Kidney (tissue), 14 donors: ENCODE measurements around the gene TRIM63. TPM values are rescaled to one million over a fixed set of nuclear protein-coding genes. Genes with fewer than 3 reads are reported as not detected.

Experiments used
- DNase-seq, 5 donors: peaks; one replicate each; pipeline ENCODE4 v3.0.0-alpha.2; 2013 to 2020
- FAIRE-seq: peaks from 2 replicates; lab custom pipeline; 2012; peaks lifted over from hg19 to GRCh38; lab: Jason Lieb, UNC
- H3K27ac ChIP-seq, 2 donors: one replicate each; pipeline ENCODE4 v1.7.0; 2013; ENCODE audit warnings: low read depth in 2 of 2, low read length in 2 of 2, inconsistent platforms in 1 of 2
- H3K27me3 ChIP-seq: one replicate; pipeline ENCODE4 v1.7.1; 2013; ENCODE audit warnings: low read length, inconsistent platforms; ENCODE audit not compliant: control insufficient read depth, insufficient read depth
- H3K36me3 ChIP-seq, 3 donors: one replicate each; pipeline versions ENCODE4 v1.7.0 to v1.7.1; 2013; ENCODE audit warnings: low read length in 3 of 3, control low read depth in 1 of 3, inconsistent platforms in 1 of 3; ENCODE audit not compliant: insufficient read depth in 3 of 3, control insufficient read depth in 2 of 3
- H3K4me1 ChIP-seq, 3 donors: one replicate each; pipeline versions ENCODE4 v1.7.0 to v1.7.1; 2013; ENCODE audit warnings: low read length in 3 of 3, inconsistent platforms in 1 of 3, low read depth in 1 of 3; ENCODE audit not compliant: control insufficient read depth in 2 of 3, insufficient read depth in 2 of 3
- H3K4me3 ChIP-seq, 3 donors: one replicate each; pipeline versions ENCODE4 v1.7.0 to v1.8.1; 2013; ENCODE audit warnings: low read length in 3 of 3, control low read depth in 1 of 3, inconsistent platforms in 1 of 3
- H3K9ac ChIP-seq, 3 donors: one replicate each; pipeline versions ENCODE4 v1.7.0 to v1.7.1; 2013; ENCODE audit warnings: low read length in 3 of 3, control low read depth in 1 of 3, inconsistent platforms in 1 of 3
- H3K9me3 ChIP-seq, 3 donors: one replicate each; pipeline versions ENCODE4 v1.7.0 to v1.7.1; 2013; ENCODE audit warnings: low read length in 3 of 3, control low read depth in 1 of 3, inconsistent platforms in 1 of 3; ENCODE audit not compliant: control insufficient read depth in 2 of 3, insufficient read depth in 1 of 3
- intact Hi-C: fragments of 100-400 bp; cut with DNase I; formaldehyde crosslinking; loops from one replicate; pipeline ENCODE4 v1.11.1; 2022
- polyA plus RNA-seq: library from polyadenylated mRNA; stranded (reverse); fragments of 350-450 nt; fragmentation: Illumina TruSeq; extraction: RNeasy Lipid Tissue Mini Kit (QIAGEN cat#74804); gene quantifications from one replicate; pipeline ENCODE4 v1.2.3, GENCODE V29; 2014; ENCODE audit warnings: low read depth, low replicate concordance; ENCODE audit not compliant: insufficient read depth
- total RNA-seq: library from RNA; stranded (reverse); fragmentation: NEBNext Ultra II Directional; extraction: Animal tissue kit (Norgen Biotek cat#: 25700); gene quantifications from one replicate; pipeline ENCODE4 v1.2.1, GENCODE V29; 2021
- TF ChIP-seq, protein P1 (sequence below): IDR thresholded peaks from 3 replicates; pipeline ENCODE4 v1.5.1; 2012; ENCODE audit warnings: mild to moderate bottlenecking, moderate library complexity, borderline replicate concordance; ENCODE audit not compliant: insufficient read depth; ENCODE audit errors: extremely low read depth
- donor health status: control.
- donor health status: control.
- donor health status: control.
- donor health status: control.
- donor health status: control.
- donor health status: DM: yes; HTN: yes; CAD: no.
- donor health status: Normal renal cell carcinoma (clear cell type).

The TRIM63 gene
- total and polyA plus RNA-seq, 2 donors from 2014 or later, result 0.82 to 3.3 TPM

DNA sequence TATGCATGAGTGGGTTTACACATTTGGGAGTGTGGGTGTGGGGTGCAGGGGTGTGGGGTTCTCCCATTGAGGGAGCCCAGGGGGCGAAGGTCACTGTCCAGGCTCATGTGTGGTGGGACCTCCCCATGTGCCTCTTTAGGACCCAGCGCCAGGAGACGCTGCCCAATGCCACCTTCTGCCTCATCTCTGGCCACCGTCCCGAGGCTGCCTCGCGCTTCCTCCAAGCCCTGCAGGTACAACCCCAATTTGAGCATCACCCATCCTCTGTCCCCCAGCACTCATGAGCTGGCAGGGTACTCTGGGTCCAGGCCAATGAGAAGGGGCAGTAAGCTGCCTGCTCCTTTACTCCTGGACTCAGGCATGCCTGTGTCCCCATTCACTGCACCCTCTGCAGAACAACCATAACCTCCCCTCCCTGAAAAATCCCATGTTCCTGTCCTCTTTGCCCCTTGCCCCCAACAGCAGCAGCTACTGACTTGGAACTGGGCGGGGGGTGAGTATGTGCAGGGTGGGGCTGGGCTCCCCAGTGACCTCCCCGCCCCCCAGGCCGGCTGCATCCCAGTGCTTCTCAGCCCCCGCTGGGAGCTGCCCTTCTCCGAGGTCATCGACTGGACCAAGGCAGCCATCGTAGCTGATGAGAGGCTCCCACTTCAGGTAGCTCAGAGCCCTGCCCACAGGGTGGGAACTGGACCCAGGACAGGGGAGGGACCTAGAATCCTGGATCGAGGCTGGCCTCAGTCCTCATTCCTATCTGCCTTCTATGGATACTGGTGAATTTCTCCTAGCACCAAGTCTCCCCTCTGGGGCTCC is 38.2 kb downstream of the TRIM63 start:
- H3K9ac ChIP-seq, result no peak overlapping the region
- H3K4me3 ChIP-seq, result no peak overlapping the region
- FAIRE-seq (no peak), DNase-seq (no peak)
- intact Hi-C loops, result no loop called here
- no peak overlapping the region for H3K27ac ChIP-seq
- no peaks in the 10 kb centered on the region for H3K4me1 ChIP-seq
- no peaks in the 10 kb centered on the region for H3K36me3 ChIP-seq
- TF ChIP-seq, protein P1, sequence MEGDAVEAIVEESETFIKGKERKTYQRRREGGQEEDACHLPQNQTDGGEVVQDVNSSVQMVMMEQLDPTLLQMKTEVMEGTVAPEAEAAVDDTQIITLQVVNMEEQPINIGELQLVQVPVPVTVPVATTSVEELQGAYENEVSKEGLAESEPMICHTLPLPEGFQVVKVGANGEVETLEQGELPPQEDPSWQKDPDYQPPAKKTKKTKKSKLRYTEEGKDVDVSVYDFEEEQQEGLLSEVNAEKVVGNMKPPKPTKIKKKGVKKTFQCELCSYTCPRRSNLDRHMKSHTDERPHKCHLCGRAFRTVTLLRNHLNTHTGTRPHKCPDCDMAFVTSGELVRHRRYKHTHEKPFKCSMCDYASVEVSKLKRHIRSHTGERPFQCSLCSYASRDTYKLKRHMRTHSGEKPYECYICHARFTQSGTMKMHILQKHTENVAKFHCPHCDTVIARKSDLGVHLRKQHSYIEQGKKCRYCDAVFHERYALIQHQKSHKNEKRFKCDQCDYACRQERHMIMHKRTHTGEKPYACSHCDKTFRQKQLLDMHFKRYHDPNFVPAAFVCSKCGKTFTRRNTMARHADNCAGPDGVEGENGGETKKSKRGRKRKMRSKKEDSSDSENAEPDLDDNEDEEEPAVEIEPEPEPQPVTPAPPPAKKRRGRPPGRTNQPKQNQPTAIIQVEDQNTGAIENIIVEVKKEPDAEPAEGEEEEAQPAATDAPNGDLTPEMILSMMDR, result no peak
- no peaks in the 10 kb centered on the region for H3K9me3 ChIP-seq
- no peaks in the 10 kb centered on the region for H3K27me3 ChIP-seq

DNA sequence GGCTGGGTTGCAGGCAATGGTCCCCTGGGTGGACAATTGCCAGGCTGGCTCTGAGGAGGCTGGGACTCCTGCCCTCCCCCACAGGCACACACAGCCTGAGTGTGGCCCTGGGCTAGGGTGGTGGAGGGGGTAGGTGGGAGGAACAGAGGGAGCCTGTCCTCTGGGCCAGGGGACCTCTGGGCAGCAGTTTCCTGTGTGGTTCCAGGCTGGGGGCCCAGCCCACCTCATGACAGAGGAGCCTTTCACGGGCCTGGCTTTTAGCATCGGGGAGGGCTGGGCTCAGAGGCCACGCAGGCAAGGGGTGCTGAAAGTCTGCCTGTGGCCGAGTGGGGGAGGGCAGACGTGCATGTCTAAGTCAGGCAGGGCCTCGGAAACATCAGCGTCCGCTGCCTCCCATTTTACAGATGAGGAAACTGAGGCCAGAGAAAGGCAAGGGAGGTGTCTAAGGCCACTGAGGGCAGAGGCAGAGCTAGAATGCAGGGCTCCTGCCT is 38.9 kb downstream of the TRIM63 start:
- H3K4me1 ChIP-seq, result no peaks in the 10 kb centered on the region
- H3K9ac ChIP-seq, result no peak overlapping the region
- no peaks in the 10 kb centered on the region for H3K9me3 ChIP-seq
- intact Hi-C loops, result no loop called here
- FAIRE-seq, result no peak
- H3K36me3 ChIP-seq, result no peaks in the 10 kb centered on the region
- DNase-seq, result no peak
- H3K27me3 ChIP-seq, result no peaks in the 10 kb centered on the region
- H3K27ac ChIP-seq, result no peak overlapping the region
- TF ChIP-seq, protein P1, result no peak
- no peak overlapping the region for H3K4me3 ChIP-seq

DNA sequence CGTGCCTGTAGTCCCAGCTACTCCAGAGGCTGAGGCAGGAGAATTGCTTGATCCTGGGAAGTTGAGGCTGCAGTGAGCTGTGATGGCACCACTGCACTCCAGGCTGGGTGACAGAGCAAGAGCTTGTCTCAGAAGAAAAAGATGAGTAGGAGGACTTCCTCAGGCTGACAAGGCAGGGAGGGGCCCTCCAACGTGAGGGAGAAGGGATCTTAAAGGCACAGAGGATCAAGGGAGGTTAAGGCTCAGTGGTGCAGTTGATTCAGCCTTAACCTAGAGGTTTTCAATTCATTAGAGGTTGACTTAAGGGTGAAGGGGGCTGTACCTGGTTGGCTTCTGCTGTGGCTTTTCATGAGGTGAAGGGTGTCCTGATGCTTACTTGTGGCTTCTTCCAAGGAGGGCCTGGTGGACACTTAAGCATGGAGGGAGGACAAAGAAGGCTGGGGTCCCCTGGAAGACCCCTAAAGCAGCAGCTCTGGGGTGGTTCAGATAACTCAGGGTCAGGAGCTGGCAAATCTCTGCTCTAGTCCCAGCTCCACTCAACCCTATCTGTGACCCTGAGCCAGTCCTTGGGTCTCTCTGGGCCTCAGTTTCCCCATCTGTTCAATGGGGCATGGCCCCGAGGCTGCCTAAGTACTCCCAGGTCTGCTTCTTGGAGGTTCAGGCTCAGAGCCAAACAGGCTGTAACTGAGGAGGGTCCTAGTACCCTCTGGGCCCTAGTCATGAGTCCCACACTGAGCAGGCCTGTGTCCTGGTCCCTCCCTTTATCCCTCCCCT is 39.5 kb downstream of the TRIM63 start:
- Histone ChIP-seq H3K36me3 (no peaks in the 10 kb centered on the region), H3K9me3 (no peaks in the 10 kb centered on the region), H3K27me3 (no peaks in the 10 kb centered on the region), H3K4me3 (no peak overlapping the region), H3K4me1 (no peaks in the 10 kb centered on the region), H3K9ac (no peak overlapping the region), H3K27ac (no peak overlapping the region)
- intact Hi-C loops, result no loop called here
- FAIRE-seq (no peak), DNase-seq (no peak)
- TF ChIP-seq, protein P1, result no peak
